SK-N-SH treated with all-trans-retinoic acid at 6 μM for 48 hours (cell line): ENCODE results near the gene MAP4K4.

ENCODE experiments used
- ATAC-seq: fragments of 200-7000 bp; cut with Tn5 transposase; 3 replicates; pipeline ENCODE4 v1.9.1; 2020; ENCODE audit warnings: mild to moderate bottlenecking, moderate library complexity
- CREB5 ChIP-seq: fragments of 250-450 bp; sonication (Bioruptor Pico); IDR thresholded peaks from 2 replicates; pipeline ENCODE4 v1.5.1; 2020; ENCODE audit warnings: low read depth, mild to moderate bottlenecking, moderate library complexity
- CSRNP3 ChIP-seq: fragments of 250-450 bp; sonication (Bioruptor Pico); IDR thresholded peaks from 2 replicates; pipeline ENCODE4 v1.5.1; 2021; ENCODE audit warnings: mild to moderate bottlenecking, moderate library complexity
- GLIS3 ChIP-seq: fragments of 250-450 bp; sonication (Bioruptor Pico); IDR thresholded peaks from 2 replicates; pipeline ENCODE4 v1.5.0; 2020; ENCODE audit warnings: mild to moderate bottlenecking, moderate library complexity
- ISL1 ChIP-seq: fragments of 250-450 bp; sonication (Bioruptor Pico); IDR thresholded peaks from 2 replicates; pipeline ENCODE4 v2.1.2; 2022; ENCODE audit warnings: mild to moderate bottlenecking, moderate library complexity
- OSR1 ChIP-seq: fragments of 250-450 bp; sonication (Bioruptor Pico); IDR thresholded peaks from 2 replicates; pipeline ENCODE4 v1.8.0; 2022; ENCODE audit warnings: moderate library complexity, mild to moderate bottlenecking, inconsistent platforms
- PATZ1 ChIP-seq: fragments of 250-450 bp; sonication (Bioruptor Pico); IDR thresholded peaks from 2 replicates; pipeline ENCODE4 v1.8.0; 2020; ENCODE audit warnings: mild to moderate bottlenecking, moderate library complexity, borderline replicate concordance
- POU6F1 ChIP-seq: fragments of 250-450 bp; sonication (Bioruptor Pico); IDR thresholded peaks from 2 replicates; pipeline ENCODE4 v1.8.0; 2021; ENCODE audit warnings: low read depth, mild to moderate bottlenecking, moderate library complexity, borderline replicate concordance
- PPARA ChIP-seq: fragments of 250-450 bp; sonication (Bioruptor Pico); IDR thresholded peaks from 2 replicates; pipeline ENCODE4 v1.5.0; 2020; ENCODE audit warnings: mild to moderate bottlenecking, borderline replicate concordance
- RARB ChIP-seq: fragments of 250-450 bp; sonication (Bioruptor Pico); IDR thresholded peaks from 2 replicates; pipeline ENCODE4 v1.8.0; 2021; ENCODE audit warnings: mild to moderate bottlenecking, moderate library complexity
- SNAI2 ChIP-seq: fragments of 250-450 bp; sonication (Bioruptor Pico); IDR thresholded peaks from 2 replicates; pipeline ENCODE4 v1.5.0; 2020; ENCODE audit warnings: mild to moderate bottlenecking, moderate library complexity
- TSHZ2 ChIP-seq: fragments of 250-450 bp; sonication (Bioruptor Pico); IDR thresholded peaks from 2 replicates; pipeline ENCODE4 v1.5.0; 2020; ENCODE audit warnings: mild to moderate bottlenecking, moderate library complexity
- ZC3H10 ChIP-seq: fragments of 250-450 bp; sonication (Bioruptor Pico); IDR thresholded peaks from 2 replicates; pipeline ENCODE4 v1.5.1; 2021; ENCODE audit warnings: mild to moderate bottlenecking, moderate library complexity
- ZNF70 ChIP-seq: fragments of 450-650 bp; formaldehyde crosslinking; IDR thresholded peaks from 2 replicates; pipeline ENCODE4 v1.5.0; 2020; ENCODE audit warnings: mild to moderate bottlenecking, moderate library complexity
- ZNF8 ChIP-seq: fragments of 450-650 bp; formaldehyde crosslinking; IDR thresholded peaks from 2 replicates; pipeline ENCODE4 v1.5.0; 2020; ENCODE audit warnings: mild to moderate bottlenecking, moderate library complexity

The MAP4K4 gene

GRCh38 chr2:101759162-101759561 lies 61.7 kb downstream of the MAP4K4 start (continued):
- TF ChIP-seq TSHZ2 (no peak), PPARA (CRISPR knock-in tag) (no peak), SNAI2 (CRISPR knock-in tag) (no peak), ZC3H10 (CRISPR knock-in tag) (no peak)

- no peak for TF ChIP-seq CSRNP3 (CRISPR knock-in tag)
- no peak for TF ChIP-seq POU6F1 (CRISPR knock-in tag)
- peak; percentile 4; the same call in 1 of the 3 replicates for ATAC-seq
Measured at GRCh38 chr2:101762451-101763171, 65.1 kb downstream of the MAP4K4 start.

- ATAC-seq, result no peak
- no peak for TF ChIP-seq ZNF8 (CRISPR knock-in tag)
- TF ChIP-seq PATZ1 (CRISPR knock-in tag), result no peak
- no peak for TF ChIP-seq PPARA (CRISPR knock-in tag)
- no peak for TF ChIP-seq GLIS3
- no peak for TF ChIP-seq ISL1
- no peak for TF ChIP-seq SNAI2 (CRISPR knock-in tag)
- TF ChIP-seq CREB5, result no peak
- TF ChIP-seq RARB, result no peak
- TF ChIP-seq ZNF70, result no peak
- no peak for TF ChIP-seq OSR1 (CRISPR knock-in tag)
- TF ChIP-seq POU6F1 (CRISPR knock-in tag), result no peak
- TF ChIP-seq TSHZ2, result no peak
Measured at GRCh38 chr2:101763496-101764333, 66.2 kb downstream of the MAP4K4 start.
